Kidney (tissue), 14 donors: Measurements from ENCODE around the gene REEP6. TPM values are rescaled to one million over a fixed set of nuclear protein-coding genes. Genes with fewer than 3 reads are reported as not detected.
A peak's percentile ranks its signal among the peaks of the same experiment; 100 is the strongest.

ENCODE experiments used
- DNase-seq, 5 donors: peaks; one replicate each; pipeline ENCODE4 v3.0.0-alpha.2; 2013 to 2020
- FAIRE-seq: peaks from 2 replicates; lab custom pipeline; 2012; peaks lifted over from hg19 to GRCh38; lab: Jason Lieb, UNC
- H3K27ac ChIP-seq, 2 donors: one replicate each; pipeline ENCODE4 v1.7.0; 2013; ENCODE audit warnings: low read depth in 2 of 2, low read length in 2 of 2, inconsistent platforms in 1 of 2
- H3K27me3 ChIP-seq: one replicate; pipeline ENCODE4 v1.7.1; 2013; ENCODE audit warnings: low read length, inconsistent platforms; ENCODE audit not compliant: control insufficient read depth, insufficient read depth
- H3K36me3 ChIP-seq, 3 donors: one replicate each; pipeline versions ENCODE4 v1.7.0 to v1.7.1; 2013; ENCODE audit warnings: low read length in 3 of 3, control low read depth in 1 of 3, inconsistent platforms in 1 of 3; ENCODE audit not compliant: insufficient read depth in 3 of 3, control insufficient read depth in 2 of 3
- H3K4me1 ChIP-seq, 3 donors: one replicate each; pipeline versions ENCODE4 v1.7.0 to v1.7.1; 2013; ENCODE audit warnings: low read length in 3 of 3, inconsistent platforms in 1 of 3, low read depth in 1 of 3; ENCODE audit not compliant: control insufficient read depth in 2 of 3, insufficient read depth in 2 of 3
- H3K4me3 ChIP-seq, 3 donors: one replicate each; pipeline versions ENCODE4 v1.7.0 to v1.8.1; 2013; ENCODE audit warnings: low read length in 3 of 3, control low read depth in 1 of 3, inconsistent platforms in 1 of 3
- H3K9ac ChIP-seq, 3 donors: one replicate each; pipeline versions ENCODE4 v1.7.0 to v1.7.1; 2013; ENCODE audit warnings: low read length in 3 of 3, control low read depth in 1 of 3, inconsistent platforms in 1 of 3
- H3K9me3 ChIP-seq, 3 donors: one replicate each; pipeline versions ENCODE4 v1.7.0 to v1.7.1; 2013; ENCODE audit warnings: low read length in 3 of 3, control low read depth in 1 of 3, inconsistent platforms in 1 of 3; ENCODE audit not compliant: control insufficient read depth in 2 of 3, insufficient read depth in 1 of 3
- intact Hi-C: fragments of 100-400 bp; cut with DNase I; formaldehyde crosslinking; loops from one replicate; pipeline ENCODE4 v1.11.1; 2022
- polyA plus RNA-seq: library from polyadenylated mRNA; stranded (reverse); fragments of 350-450 nt; fragmentation: Illumina TruSeq; extraction: RNeasy Lipid Tissue Mini Kit (QIAGEN cat#74804); gene quantifications from one replicate; pipeline ENCODE4 v1.2.3, GENCODE V29; 2014; ENCODE audit warnings: low read depth, low replicate concordance; ENCODE audit not compliant: insufficient read depth
- total RNA-seq: library from RNA; stranded (reverse); fragmentation: NEBNext Ultra II Directional; extraction: Animal tissue kit (Norgen Biotek cat#: 25700); gene quantifications from one replicate; pipeline ENCODE4 v1.2.1, GENCODE V29; 2021
- TF ChIP-seq, protein P1 (sequence below): IDR thresholded peaks from 3 replicates; pipeline ENCODE4 v1.5.1; 2012; ENCODE audit warnings: mild to moderate bottlenecking, moderate library complexity, borderline replicate concordance; ENCODE audit not compliant: insufficient read depth; ENCODE audit errors: extremely low read depth
- donor health status: control.
- donor health status: control.
- donor health status: control.
- donor health status: control.
- donor health status: control.
- donor health status: DM: yes; HTN: yes; CAD: no.
- donor health status: Normal renal cell carcinoma (clear cell type).

Gene REEP6
- total and polyA plus RNA-seq, 2 donors from 2014 or later = 9.6 to 60.0 TPM

DNA sequence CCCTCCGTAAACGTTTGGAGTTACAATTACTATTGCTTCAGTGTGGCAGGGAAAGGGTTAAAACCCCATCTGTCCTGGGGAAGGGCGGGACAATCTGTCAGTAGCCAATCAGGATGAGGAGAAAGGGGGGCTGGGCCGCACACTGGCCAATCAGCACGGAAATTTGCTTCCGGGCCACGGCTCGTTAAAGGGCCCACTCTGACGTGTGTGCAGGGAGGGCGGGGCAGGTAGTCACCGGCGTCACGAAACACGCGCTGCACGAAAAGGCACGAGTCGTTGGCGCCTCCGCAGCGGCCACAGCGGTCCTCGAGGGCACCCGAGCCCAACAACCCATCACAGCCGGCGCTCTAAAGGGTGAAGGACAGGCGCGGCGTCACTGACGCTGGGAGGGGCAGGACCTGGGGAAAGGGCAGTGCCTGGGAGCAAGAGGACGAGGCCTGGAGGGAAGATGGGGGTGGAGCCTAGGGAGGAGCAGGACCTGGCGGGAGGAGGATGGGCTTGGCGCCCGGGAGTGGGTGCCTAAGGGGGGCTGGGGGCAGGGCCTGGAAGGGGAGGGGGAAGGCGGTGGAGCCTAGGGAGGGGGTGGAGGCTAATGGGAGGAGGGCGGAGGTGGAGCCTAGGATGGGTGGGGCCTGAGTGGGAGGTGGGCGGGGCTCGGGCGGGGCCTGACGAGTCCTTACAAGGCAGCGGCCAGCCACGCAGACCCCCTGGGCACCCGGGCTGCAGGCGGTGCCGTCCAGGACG lies 17.0 kb downstream of the REEP6 start:
- H3K36me3 ChIP-seq = no peaks in the 10 kb centered on the region
- peaks cover 15% of the 10 kb centered on the region for H3K27me3 ChIP-seq
- DNase-seq (peak; percentile 96 to 97 (median 97)), FAIRE-seq (peak; percentile 79)
- peak overlapping the region; percentile 63 to 87 for H3K27ac ChIP-seq
- H3K4me3 ChIP-seq = peak overlapping the region; percentile 19 to 56 (median 36)
- no peaks in the 10 kb centered on the region for H3K9me3 ChIP-seq
- H3K9ac ChIP-seq = peak overlapping the region in 1 of 3 donors; percentile 12
- TF ChIP-seq, protein P1, sequence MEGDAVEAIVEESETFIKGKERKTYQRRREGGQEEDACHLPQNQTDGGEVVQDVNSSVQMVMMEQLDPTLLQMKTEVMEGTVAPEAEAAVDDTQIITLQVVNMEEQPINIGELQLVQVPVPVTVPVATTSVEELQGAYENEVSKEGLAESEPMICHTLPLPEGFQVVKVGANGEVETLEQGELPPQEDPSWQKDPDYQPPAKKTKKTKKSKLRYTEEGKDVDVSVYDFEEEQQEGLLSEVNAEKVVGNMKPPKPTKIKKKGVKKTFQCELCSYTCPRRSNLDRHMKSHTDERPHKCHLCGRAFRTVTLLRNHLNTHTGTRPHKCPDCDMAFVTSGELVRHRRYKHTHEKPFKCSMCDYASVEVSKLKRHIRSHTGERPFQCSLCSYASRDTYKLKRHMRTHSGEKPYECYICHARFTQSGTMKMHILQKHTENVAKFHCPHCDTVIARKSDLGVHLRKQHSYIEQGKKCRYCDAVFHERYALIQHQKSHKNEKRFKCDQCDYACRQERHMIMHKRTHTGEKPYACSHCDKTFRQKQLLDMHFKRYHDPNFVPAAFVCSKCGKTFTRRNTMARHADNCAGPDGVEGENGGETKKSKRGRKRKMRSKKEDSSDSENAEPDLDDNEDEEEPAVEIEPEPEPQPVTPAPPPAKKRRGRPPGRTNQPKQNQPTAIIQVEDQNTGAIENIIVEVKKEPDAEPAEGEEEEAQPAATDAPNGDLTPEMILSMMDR = no peak
- peaks cover 0 to 6% (median 0%) of the 10 kb centered on the region in 3 donors for H3K4me1 ChIP-seq
- intact Hi-C loops = no loop called here

GRCh38 chr19:1508507-1508856 lies 17.5 kb downstream of the REEP6 start:
- Histone ChIP-seq H3K4me1 (peaks cover 0 to 6% (median 0%) of the 10 kb centered on the region in 3 donors), H3K9ac (no peak overlapping the region), H3K4me3 (peak overlapping the region in 1 of 3 donors; percentile 35), H3K27ac (no peak overlapping the region), H3K9me3 (no peaks in the 10 kb centered on the region), H3K27me3 (peaks cover 11% of the 10 kb centered on the region), H3K36me3 (no peaks in the 10 kb centered on the region)
- TF ChIP-seq, protein P1 = no peak
- DNase-seq (no peak), FAIRE-seq (no peak)
- intact Hi-C loops = no loop called here

GRCh38 chr19:1509602-1510441 lies 18.8 kb downstream of the REEP6 start:
- Histone ChIP-seq H3K27me3 (peaks cover 7% of the 10 kb centered on the region), H3K4me1 (peaks cover 0 to 6% (median 0%) of the 10 kb centered on the region in 3 donors), H3K9me3 (no peaks in the 10 kb centered on the region), H3K27ac (no peak overlapping the region), H3K4me3 (no peak overlapping the region), H3K36me3 (no peaks in the 10 kb centered on the region), H3K9ac (no peak overlapping the region)
- intact Hi-C loops = no loop called here
- TF ChIP-seq, protein P1 = no peak
- FAIRE-seq (no peak), DNase-seq (no peak)
